CD4-positive, alpha-beta memory T cell (primary cell): ENCODE results near the gene SLC8A1. TPM values are rescaled to one million over a fixed set of nuclear protein-coding genes. Genes with fewer than 3 reads are reported as not detected.

ENCODE experiments used
- CTCF ChIA-PET: fragments of 350-600 bp; sonication (Branson Sonifier 250); formaldehyde crosslinking; loops from one replicate; lab custom pipeline; 2021; ENCODE audit warnings: inconsistent platforms; ENCODE audit not compliant: partially characterized antibody; lab: Charles Lee
- POLR2A ChIA-PET: fragments of 350-600 bp; sonication (Branson Sonifier 250); formaldehyde crosslinking; loops from one replicate; lab custom pipeline; 2021; ENCODE audit not compliant: partially characterized antibody; lab: Charles Lee
- DNase-seq, 5 donors: peaks; one replicate each; pipeline versions ENCODE4 v3.0.0 to v3.0.0-alpha.2; 2020 to 2022; ENCODE audit warnings: mixed read lengths in 1 of 5
- H3K27ac ChIP-seq: one replicate; pipeline ENCODE4 v1.7.0; 2013; ENCODE audit warnings: low read depth, low read length
- H3K27me3 ChIP-seq: 2 replicates; pipeline ENCODE4 v1.7.0; 2013; ENCODE audit warnings: mild to moderate bottlenecking, low read length, moderate library complexity; ENCODE audit not compliant: insufficient read depth
- H3K36me3 ChIP-seq: 2 replicates; pipeline ENCODE4 v1.7.0; 2013; ENCODE audit warnings: mild to moderate bottlenecking, low read length, moderate library complexity; ENCODE audit not compliant: insufficient read depth
- H3K4me1 ChIP-seq: 2 replicates; pipeline ENCODE4 v1.7.0; 2013; ENCODE audit warnings: mild to moderate bottlenecking, low read length, moderate library complexity; ENCODE audit not compliant: insufficient read depth
- H3K4me3 ChIP-seq, 2 donors: one replicate each; pipeline ENCODE4 v1.7.0; 2013; ENCODE audit warnings: low read length in 2 of 2, mild to moderate bottlenecking in 1 of 2
- H3K9me3 ChIP-seq, 2 donors: one replicate each; pipeline ENCODE4 v1.7.0; 2013; ENCODE audit warnings: low read length in 2 of 2, control low read depth in 1 of 2; ENCODE audit not compliant: control insufficient read depth in 1 of 2
- H3K27ac Mint-ChIP-seq, 7 donors: one replicate each; pipeline ENCODE4 v1.8.0; 2020 to 2021; ENCODE audit warnings: mixed read lengths in 7 of 7, mild to moderate bottlenecking in 6 of 7, inconsistent platforms in 3 of 7, moderate library complexity in 3 of 7
- H3K27me3 Mint-ChIP-seq, 2 donors: one replicate each; pipeline ENCODE4 v1.8.0; 2020 to 2021; ENCODE audit warnings: mixed read lengths in 2 of 2
- H3K36me3 Mint-ChIP-seq, 2 donors: one replicate each; pipeline ENCODE4 v1.8.0; 2020 to 2021; ENCODE audit warnings: mixed read lengths in 2 of 2, inconsistent platforms in 1 of 2, mild to moderate bottlenecking in 1 of 2
- H3K4me1 Mint-ChIP-seq, 4 donors: one replicate each; pipeline ENCODE4 v1.8.0; 2020 to 2021; ENCODE audit warnings: mixed read lengths in 4 of 4, mild to moderate bottlenecking in 1 of 4
- H3K4me3 Mint-ChIP-seq, 8 donors: one replicate each; pipeline ENCODE4 v1.8.0; 2020 to 2021; ENCODE audit warnings: mixed read lengths in 8 of 8, mild to moderate bottlenecking in 7 of 8, moderate library complexity in 6 of 8, inconsistent platforms in 3 of 8
- H3K9me3 Mint-ChIP-seq, 8 donors: one replicate each; pipeline ENCODE4 v1.8.0; 2020 to 2021; ENCODE audit warnings: mixed read lengths in 8 of 8, mild to moderate bottlenecking in 5 of 8, inconsistent platforms in 3 of 8, moderate library complexity in 1 of 8
- intact Hi-C: fragments of 100-400 bp; cut with micrococcal nuclease; formaldehyde crosslinking; loops from one replicate; pipeline ENCODE4 v1.15.1; 2023
- polyA plus RNA-seq, 2 donors: library from polyadenylated mRNA; unstranded; fragments of 300-500 nt; fragmentation: Illumina TruSeq; gene quantifications; one replicate each; pipeline ENCODE4 v1.2.3, GENCODE V29; 2021
- total RNA-seq, 2 experiments: library from RNA; stranded (reverse); gene quantifications; one replicate each; pipeline ENCODE4 v1.2.3, GENCODE V29; 2021

The SLC8A1 gene
- total and polyA plus RNA-seq, 4 experiments from 2014 or later: 0.36 to 0.79 TPM; not detected in 2

DNA sequence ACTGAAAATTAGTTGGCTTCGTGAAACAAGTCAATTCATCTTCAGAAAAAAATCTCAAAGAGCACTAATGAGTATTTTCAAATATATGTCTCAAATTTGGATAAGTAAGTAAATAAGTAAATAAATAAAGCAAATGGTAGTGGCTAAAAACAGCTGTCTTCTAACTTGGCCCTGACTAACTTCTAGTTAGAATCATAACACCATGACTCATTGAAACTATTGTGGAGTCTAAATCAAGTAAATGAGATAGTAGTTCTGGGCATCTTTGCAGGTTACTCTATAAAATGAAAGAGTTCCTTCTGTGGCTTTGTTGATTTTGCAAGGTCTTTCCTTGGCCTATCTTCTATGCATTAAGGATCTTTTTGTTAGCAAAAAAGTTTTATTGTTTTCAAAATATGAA lies 110.7 kb downstream of the SLC8A1 start:
- Mint-ChIP-seq H3K36me3 (no peaks in the 10 kb centered on the region), H3K4me1 (no peaks in the 10 kb centered on the region), H3K27me3 (peaks cover 0 to 3% of the 10 kb centered on the region in 2 donors), H3K27ac (no peak overlapping the region), H3K4me3 (no peak overlapping the region), H3K9me3 (peaks cover 0 to 2% (median 0%) of the 10 kb centered on the region in 8 donors)
- Histone ChIP-seq H3K9me3 (no peaks in the 10 kb centered on the region), H3K4me3 (no peak overlapping the region), H3K27me3 (no peaks in the 10 kb centered on the region), H3K27ac (no peak overlapping the region), H3K36me3 (no peaks in the 10 kb centered on the region), H3K4me1 (no peaks in the 10 kb centered on the region)
- intact Hi-C loops: no loop called here
- ChIA-PET CTCF (no interaction called here), POLR2A (no interaction called here)
- no peak for DNase-seq

GRCh38 chr2:40339026-40339425 lies 112.9 kb downstream of the SLC8A1 start:
- ChIA-PET CTCF (no interaction called here), POLR2A (no interaction called here)
- intact Hi-C loops: no loop called here
- Histone ChIP-seq H3K4me3 (no peak overlapping the region), H3K27ac (no peak overlapping the region), H3K36me3 (no peaks in the 10 kb centered on the region), H3K4me1 (no peaks in the 10 kb centered on the region), H3K9me3 (no peaks in the 10 kb centered on the region), H3K27me3 (no peaks in the 10 kb centered on the region)
- H3K9me3 Mint-ChIP-seq: no peaks in the 10 kb centered on the region
- no peaks in the 10 kb centered on the region for H3K36me3 Mint-ChIP-seq
- no peak overlapping the region for H3K4me3 Mint-ChIP-seq
- H3K27me3 Mint-ChIP-seq: peaks cover 0 to 2% of the 10 kb centered on the region in 2 donors
- no peak overlapping the region for H3K27ac Mint-ChIP-seq
- no peaks in the 10 kb centered on the region for H3K4me1 Mint-ChIP-seq
- no peak for DNase-seq

DNA sequence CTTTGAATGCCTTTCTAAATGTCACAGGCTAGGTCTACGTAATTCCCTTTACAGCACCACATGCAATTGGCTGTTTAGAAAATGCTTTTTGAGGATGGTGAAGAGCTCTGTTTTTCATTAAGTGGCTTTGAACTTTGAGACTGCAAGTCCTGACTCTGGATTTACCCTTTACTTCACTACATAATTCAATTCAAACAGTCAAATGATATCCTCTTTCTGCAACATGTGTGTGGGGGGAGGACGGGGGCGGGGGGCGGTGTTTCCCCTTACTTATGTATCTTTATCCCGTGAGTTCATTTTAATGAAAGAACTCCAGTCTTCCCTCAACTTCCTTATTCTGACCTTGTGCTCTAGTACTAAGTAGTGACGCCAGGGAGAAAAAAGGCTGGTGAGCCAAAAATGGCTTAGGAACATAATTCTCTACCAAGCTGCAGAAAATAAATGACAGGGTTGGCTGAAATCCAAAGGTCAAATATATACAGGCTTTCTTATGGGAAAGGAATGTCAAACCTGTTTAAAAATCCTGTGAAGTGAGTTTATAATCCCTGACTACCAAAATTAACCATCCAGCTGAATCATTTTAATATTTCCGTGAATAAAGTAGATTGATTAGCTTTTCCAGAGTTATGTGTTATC lies 119.6 kb downstream of the SLC8A1 start:
- ChIA-PET POLR2A (no interaction called here), CTCF (no interaction called here)
- no peaks in the 10 kb centered on the region for H3K4me1 ChIP-seq
- Mint-ChIP-seq H3K9me3 (peaks cover 0 to 4% (median 0%) of the 10 kb centered on the region in 8 donors), H3K4me1 (no peaks in the 10 kb centered on the region), H3K27me3 (no peaks in the 10 kb centered on the region), H3K36me3 (no peaks in the 10 kb centered on the region), H3K27ac (no peak overlapping the region), H3K4me3 (no peak overlapping the region)
- no peaks in the 10 kb centered on the region for H3K36me3 ChIP-seq
- intact Hi-C loops: no loop called here
- no peak for DNase-seq
- H3K27me3 ChIP-seq: no peaks in the 10 kb centered on the region
- no peak overlapping the region for H3K27ac ChIP-seq
- no peaks in the 10 kb centered on the region for H3K9me3 ChIP-seq
- no peak overlapping the region for H3K4me3 ChIP-seq

DNA sequence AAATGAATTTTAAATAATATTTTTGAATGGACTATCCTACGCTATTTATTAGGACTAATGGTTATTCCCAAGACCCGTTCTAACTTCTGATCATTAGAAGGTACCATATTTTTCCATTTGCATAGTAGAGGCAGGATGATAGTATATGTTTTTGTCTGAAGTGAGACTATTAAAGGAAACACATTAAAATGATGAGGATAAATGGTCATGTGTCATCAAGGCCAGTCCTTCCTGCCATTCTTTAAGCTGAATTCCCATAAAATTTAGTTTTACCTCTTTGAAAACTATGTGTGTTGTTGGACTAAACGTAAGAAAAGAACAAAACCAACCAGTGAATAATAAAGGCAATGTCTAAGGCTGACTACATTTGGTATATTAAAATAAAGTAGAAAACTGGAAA lies 121.8 kb downstream of the SLC8A1 start:
- no peaks in the 10 kb centered on the region for H3K9me3 ChIP-seq
- H3K36me3 Mint-ChIP-seq: no peaks in the 10 kb centered on the region
- no peak overlapping the region for H3K4me3 ChIP-seq
- H3K36me3 ChIP-seq: no peaks in the 10 kb centered on the region
- H3K27me3 Mint-ChIP-seq: no peaks in the 10 kb centered on the region
- H3K9me3 Mint-ChIP-seq: peaks cover 0 to 4% (median 0%) of the 10 kb centered on the region in 8 donors
- POLR2A ChIA-PET: no interaction called here
- no peaks in the 10 kb centered on the region for H3K27me3 ChIP-seq
- intact Hi-C loops: no loop called here
- no peak overlapping the region for H3K27ac Mint-ChIP-seq
- no peak overlapping the region for H3K4me3 Mint-ChIP-seq
- no peak for DNase-seq
- CTCF ChIA-PET: no interaction called here
- H3K4me1 ChIP-seq: no peaks in the 10 kb centered on the region
- H3K27ac ChIP-seq: no peak overlapping the region
- no peaks in the 10 kb centered on the region for H3K4me1 Mint-ChIP-seq

DNA sequence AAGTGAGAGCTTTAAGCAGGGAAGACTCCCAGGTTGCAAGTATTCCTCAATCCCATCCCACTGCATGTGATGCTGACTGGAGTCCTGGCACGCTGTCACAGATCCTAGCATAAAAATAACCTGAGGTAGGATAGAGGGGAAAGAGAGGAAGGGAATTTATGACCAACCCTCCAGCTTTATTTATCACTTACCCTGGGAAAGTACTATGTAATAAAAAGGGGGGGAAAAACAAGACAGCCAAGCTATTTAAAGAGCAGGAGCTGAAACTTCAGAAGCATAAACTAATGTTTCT lies 122.2 kb downstream of the SLC8A1 start:
- no peaks in the 10 kb centered on the region for H3K4me1 Mint-ChIP-seq
- POLR2A ChIA-PET: no interaction called here
- H3K9me3 ChIP-seq: no peaks in the 10 kb centered on the region
- H3K36me3 Mint-ChIP-seq: no peaks in the 10 kb centered on the region
- CTCF ChIA-PET: no interaction called here
- no peaks in the 10 kb centered on the region for H3K4me1 ChIP-seq
- H3K4me3 ChIP-seq: no peak overlapping the region
- intact Hi-C loops: no loop called here
- H3K36me3 ChIP-seq: no peaks in the 10 kb centered on the region
- H3K27me3 Mint-ChIP-seq: no peaks in the 10 kb centered on the region
- no peak for DNase-seq
- peaks cover 0 to 4% (median 0%) of the 10 kb centered on the region in 8 donors for H3K9me3 Mint-ChIP-seq
- H3K27me3 ChIP-seq: no peaks in the 10 kb centered on the region
- no peak overlapping the region for H3K4me3 Mint-ChIP-seq
- H3K27ac Mint-ChIP-seq: no peak overlapping the region
- H3K27ac ChIP-seq: no peak overlapping the region

- no peaks in the 10 kb centered on the region for H3K4me1 Mint-ChIP-seq
- Histone ChIP-seq H3K27me3 (no peaks in the 10 kb centered on the region), H3K4me1 (no peaks in the 10 kb centered on the region), H3K4me3 (no peak overlapping the region), H3K36me3 (no peaks in the 10 kb centered on the region), H3K27ac (no peak overlapping the region), H3K9me3 (no peaks in the 10 kb centered on the region)
- DNase-seq: no peak
- no peak overlapping the region for H3K4me3 Mint-ChIP-seq
- ChIA-PET POLR2A (no interaction called here), CTCF (no interaction called here)
- H3K27me3 Mint-ChIP-seq: no peaks in the 10 kb centered on the region
- H3K27ac Mint-ChIP-seq: no peak overlapping the region
- intact Hi-C loops: no loop called here
- no peaks in the 10 kb centered on the region for H3K36me3 Mint-ChIP-seq
- H3K9me3 Mint-ChIP-seq: peaks cover 0 to 2% (median 0%) of the 10 kb centered on the region in 8 donors
These were observed 126.8 kb downstream of the SLC8A1 start for GRCh38 chr2:40325116-40325515.

GRCh38 chr2:40324656-40325055 lies 127.2 kb downstream of the SLC8A1 start:
- H3K9me3 ChIP-seq: no peaks in the 10 kb centered on the region
- Mint-ChIP-seq H3K4me1 (no peaks in the 10 kb centered on the region), H3K9me3 (peaks cover 0 to 2% (median 0%) of the 10 kb centered on the region in 8 donors), H3K27me3 (no peaks in the 10 kb centered on the region), H3K36me3 (no peaks in the 10 kb centered on the region), H3K4me3 (no peak overlapping the region), H3K27ac (no peak overlapping the region)
- ChIA-PET POLR2A (no interaction called here), CTCF (no interaction called here)
- intact Hi-C loops: no loop called here
- H3K4me1 ChIP-seq: no peaks in the 10 kb centered on the region
- H3K36me3 ChIP-seq: no peaks in the 10 kb centered on the region
- no peaks in the 10 kb centered on the region for H3K27me3 ChIP-seq
- H3K4me3 ChIP-seq: no peak overlapping the region
- H3K27ac ChIP-seq: no peak overlapping the region
- no peak for DNase-seq

DNA sequence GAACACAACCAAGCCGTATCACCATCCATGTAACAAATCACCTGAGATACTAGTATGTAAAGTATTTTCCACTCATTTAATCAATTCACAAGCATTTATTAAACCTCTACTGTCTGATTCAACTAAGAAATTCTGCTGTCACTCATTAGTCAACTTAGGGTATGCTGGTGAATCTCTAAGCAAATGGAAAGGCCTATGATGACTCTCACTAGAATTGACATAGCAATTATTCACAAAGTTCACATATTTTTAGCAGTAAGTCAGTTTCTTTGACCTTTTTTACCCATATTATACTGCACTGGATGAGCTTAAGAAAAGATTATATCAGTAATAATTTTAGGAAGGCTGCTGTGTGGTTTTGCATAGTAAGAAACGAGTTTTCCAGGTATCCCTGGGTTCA lies 130.1 kb downstream of the SLC8A1 start:
- H3K36me3 Mint-ChIP-seq: no peaks in the 10 kb centered on the region
- no peaks in the 10 kb centered on the region for H3K36me3 ChIP-seq
- no peak for DNase-seq
- H3K4me1 Mint-ChIP-seq: no peaks in the 10 kb centered on the region
- no peaks in the 10 kb centered on the region for H3K27me3 Mint-ChIP-seq
- H3K4me1 ChIP-seq: no peaks in the 10 kb centered on the region
- H3K4me3 ChIP-seq: no peak overlapping the region
- H3K9me3 ChIP-seq: no peaks in the 10 kb centered on the region
- no peak overlapping the region for H3K4me3 Mint-ChIP-seq
- H3K27ac Mint-ChIP-seq: no peak overlapping the region
- peaks cover 0 to 2% (median 0%) of the 10 kb centered on the region in 8 donors for H3K9me3 Mint-ChIP-seq
- intact Hi-C loops: no loop called here
- H3K27ac ChIP-seq: no peak overlapping the region
- no peaks in the 10 kb centered on the region for H3K27me3 ChIP-seq
- CTCF ChIA-PET: no interaction called here
- POLR2A ChIA-PET: no interaction called here
